GM12878 (cell line): ENCODE measurements around the gene PRR22. TPM values are rescaled to one million over a fixed set of nuclear protein-coding genes. Genes with fewer than 3 reads are reported as not detected.
A peak's percentile ranks its signal among the peaks of the same experiment; 100 is the strongest.

Experiments used
- ATAC-seq: fragments of 200-7000 bp; cut with Tn5 transposase; 3 replicates; pipeline ENCODE4 v1.9.1; 2020; ENCODE audit warnings: mild to moderate bottlenecking, moderate library complexity
- BruUV-seq: library from RNA; stranded (reverse); fragments of 400-500 nt; replicated peaks from 2 replicates; lab custom pipeline; 2021; lab: Mats Ljungman, UMichigan
- CTCF ChIA-PET: fragments of 300-600 bp; sonication (Branson Sonifier 250); formaldehyde crosslinking; extraction: SDS; loops from one replicate; lab custom pipeline; 2021; ENCODE audit warnings: inconsistent platforms; lab: Yijun Ruan, JAX
- POLR2A ChIA-PET: fragments of 350-600 bp; formaldehyde crosslinking; extraction: SDS; loops from one replicate; lab custom pipeline; 2021; ENCODE audit warnings: inconsistent platforms; lab: Charles Lee
- RAD21 ChIA-PET: fragments of 300-600 bp; sonication (Branson Sonifier 250); formaldehyde crosslinking; loops from one replicate; lab custom pipeline; 2023; ENCODE audit warnings: antibody characterized with exemption; ENCODE audit not compliant: unreplicated experiment; lab: Charles Lee
- SMC1A ChIA-PET: fragments of 300-600 bp; sonication (Branson Sonifier 250); formaldehyde crosslinking; loops from one replicate; lab custom pipeline; 2023; ENCODE audit not compliant: unreplicated experiment, uncharacterized antibody; lab: Charles Lee
- DNase-seq: peaks from one replicate; pipeline ENCODE4 v3.0.0-alpha.2; 2011; ENCODE audit warnings: low read depth, low spot score
- FAIRE-seq: peaks from 3 replicates; lab custom pipeline; 2011; peaks lifted over from hg19 to GRCh38; lab: Jason Lieb, UNC
- H2AFZ ChIP-seq: 2 replicates; pipeline ENCODE4 v1.6.0; 2011; ENCODE audit warnings: low read depth, low read length, control low read depth; ENCODE audit not compliant: control insufficient read depth
- H3K27ac ChIP-seq: 2 replicates; pipeline ENCODE4 v1.5.1; 2011; ENCODE audit warnings: control low read depth; ENCODE audit not compliant: control insufficient read depth, insufficient read depth
- H3K27me3 ChIP-seq, 2 experiments: replicated peaks in 1 of 2; 2 replicates each; pipeline versions ENCODE4 v1.6.0 to v1.6.1; 2011; ENCODE audit warnings: low read length in 1 of 2; ENCODE audit not compliant: control insufficient read depth in 2 of 2, insufficient read depth in 2 of 2
- H3K36me3 ChIP-seq, 2 experiments: 2 replicates each; pipeline ENCODE4 v1.5.1; 2011; ENCODE audit warnings: low read length in 1 of 2; ENCODE audit not compliant: control insufficient read depth in 2 of 2, insufficient read depth in 2 of 2
- H3K4me1 ChIP-seq: 2 replicates; pipeline ENCODE4 v1.6.1; 2011; ENCODE audit warnings: mild to moderate bottlenecking, low read length, moderate library complexity, mixed read lengths; ENCODE audit not compliant: control insufficient read depth, insufficient read depth
- H3K4me2 ChIP-seq: 2 replicates; pipeline ENCODE4 v1.6.0; 2011; ENCODE audit warnings: control low read depth; ENCODE audit not compliant: control insufficient read depth, insufficient read depth
- H3K4me3 ChIP-seq: fragments of 200-600 bp; sonication (generic); 2 replicates; pipeline ENCODE4 v1.5.1; 2016
- H3K79me2 ChIP-seq: 2 replicates; pipeline ENCODE4 v1.6.0; 2011; ENCODE audit warnings: low read length; ENCODE audit not compliant: control insufficient read depth, insufficient read depth
- H3K9ac ChIP-seq: 2 replicates; pipeline ENCODE4 v1.8.0; 2011; ENCODE audit warnings: low read length, control low read depth, mixed read lengths; ENCODE audit not compliant: control insufficient read depth, insufficient read depth
- H3K9me3 ChIP-seq: replicated peaks from 3 replicates; pipeline ENCODE4 v1.5.1; 2011; ENCODE audit warnings: mild to moderate bottlenecking, low read length; ENCODE audit not compliant: control insufficient read depth, insufficient read depth
- H4K20me1 ChIP-seq: 2 replicates; pipeline ENCODE4 v1.6.0; 2011; ENCODE audit not compliant: control insufficient read depth, insufficient read depth
- BACH1 ChIP-seq: fragments of 450-650 bp; IDR thresholded peaks from 2 replicates; pipeline ENCODE4 v1.6.1; 2017; ENCODE audit warnings: mild to moderate bottlenecking, borderline replicate concordance
- CTCF ChIP-seq, 3 experiments: IDR thresholded peaks in 2 of 3; conservative IDR thresholded peaks in 1 of 3; 2 replicates each; pipeline ENCODE4 v1.5.1; 2011; ENCODE audit warnings: low read depth in 3 of 3, low read length in 3 of 3, mild to moderate bottlenecking in 3 of 3, control low read depth in 2 of 3, moderate library complexity in 2 of 3, inconsistent platforms in 1 of 3, mixed read lengths in 1 of 3; ENCODE audit not compliant: control insufficient read depth in 2 of 3, insufficient read depth in 1 of 3; ENCODE audit errors: extremely low read depth in 1 of 3
- FOXM1 ChIP-seq: IDR thresholded peaks from 2 replicates; pipeline ENCODE4 v1.6.1; 2012; ENCODE audit warnings: low read depth, mild to moderate bottlenecking, inconsistent platforms, low read length, moderate library complexity
- MAX ChIP-seq: IDR thresholded peaks from 2 replicates; pipeline ENCODE4 v1.6.1; 2012; ENCODE audit warnings: low read depth, low read length, improper control_type of control experiment
- TBL1XR1 ChIP-seq: IDR thresholded peaks from 2 replicates; pipeline ENCODE4 v1.6.1; 2012; ENCODE audit warnings: low read depth, low read length, improper control_type of control experiment
- WGBS: methylation state at CpG from one replicate; pipeline ENCODE4 v1.1.6; 2016; ENCODE audit warnings: low lambda C conversion rate; ENCODE audit not compliant: insufficient replicate concordance, insufficient coverage; ENCODE audit errors: missing lambda C conversion rate; 5-methylcytosine and 5-hydroxymethylcytosine counted together
- in situ Hi-C: fragments of 300-500 bp; cut with MboI; formaldehyde crosslinking; loops from 9 replicates; pipeline ENCODE4 v1.14.3; 2018; ENCODE audit warnings: mixed read lengths
- intact Hi-C: fragments of 100-400 bp; cut with micrococcal nuclease; formaldehyde crosslinking; loops from one replicate; pipeline ENCODE4 v1.14.2; 2022; ENCODE audit not compliant: unreplicated experiment
- polyA plus RNA-seq, 11 experiments: library from polyadenylated mRNA; depleted of rRNA in 4 of 11; unstranded in 6 of 11; stranded (reverse) in 5 of 11; fragments of >200 nt; fragmentation: Nextera tagmentation in 4 of 11; fragmentation: Illumina TruSeq in 1 of 11; extraction: Ambion mirVana in 4 of 11; extraction: Trizol in 1 of 11; gene quantifications; 1 replicate in 1 of 11; 2 replicates in 10 of 11; pipeline versions ENCODE4 v1.2.1 to v1.2.3, GENCODE V29; 2011 to 2016; ENCODE audit warnings: inconsistent platforms in 2 of 11, missing spikeins in 2 of 11, low read depth in 1 of 11
- total RNA-seq, 4 experiments: library from RNA; depleted of rRNA in 3 of 4; stranded (reverse); fragments of >200 nt in 3 of 4; fragmentation: Illumina TruSeq in 1 of 4; extraction: Trizol in 1 of 4; gene quantifications; 2 replicates each; pipeline versions ENCODE4 v1.2.1 to v1.2.3, GENCODE V29; 2013 to 2021

The PRR22 gene
- total and polyA plus RNA-seq, 10 of the 15 experiments (the other 5 are each of a cell fraction or from before 2014, with no cell fraction given), result 0.31 to 4.4 (median 1.3) TPM; not detected in 2

GRCh38 chr19:5823579-5824281, 39.2 kb upstream of the PRR22 start:
- ChIA-PET CTCF (interaction anchor here (1.1 kb wide), 1 partner anchor 20 kb away, joined by 7 read pairs; no protein-coding TSS in a partner anchor), SMC1A (interaction anchor here (1.0 kb wide), 1 partner anchor 20 kb away, joined by 6 read pairs; no protein-coding TSS in a partner anchor), POLR2A (no interaction called here)
- Histone ChIP-seq H3K4me3 (no peak overlapping the region), H4K20me1 (no peaks in the 10 kb centered on the region), H3K4me1 (peaks cover 16% of the 10 kb centered on the region), H3K79me2 (no peaks in the 10 kb centered on the region), H3K4me2 (no peak overlapping the region), H2AFZ (no peak overlapping the region), H3K27ac (no peak overlapping the region)
- WGBS, result 70% methylated on average over 29 of the region's 30 CpGs
- in situ Hi-C loops, result no loop called here
- DNase-seq, result no peak
- no peak for TF ChIP-seq TBL1XR1
- no peak for TF ChIP-seq BACH1
- peak in 2 of 3 experiments; percentile 13 to 18; a peak in 2 of 6 replicates for TF ChIP-seq CTCF (IDR thresholded peaks at IDR 0.05 in 2 of 3, conservative IDR thresholded peaks at IDR 0.05 in 1 of 3; ENCODE audit: control insufficient read depth in 2 of 3, extremely low read depth in 1 of 3, insufficient read depth in 1 of 3, low read depth in 3 of 3, low read length in 3 of 3)
- no peak for TF ChIP-seq FOXM1
- no peak for TF ChIP-seq MAX
- TF ChIP-seq, all 136 proteins: peak for 1
- Histone ChIP-seq H3K27me3 (peaks cover 0 to 4% of the 10 kb centered on the region in 2 experiments; a peak in 2 of 4 replicates), H3K36me3 (no peaks in the 10 kb centered on the region), H3K9me3 (no peaks in the 10 kb centered on the region), H3K9ac (no peak overlapping the region)
- RAD21 ChIA-PET, result no interaction called here
- no peak for ATAC-seq
- no peak for FAIRE-seq
- intact Hi-C loops, result no loop called here
- BruUV-seq, result no TSS peak
